HL-60 (cell line): ENCODE measurements around the gene GMCL2.

ENCODE experiments used
- DNase-seq, 2 experiments: peaks; one replicate each; pipeline ENCODE4 v3.0.0-alpha.2; 2010 to 2020; ENCODE audit warnings: low read depth in 1 of 2, low spot score in 1 of 2
- H3K27ac ChIP-seq: fragments of 250-450 bp; sonication (Bioruptor Pico); replicated peaks from 2 replicates; pipeline ENCODE4 v1.5.1; 2020; ENCODE audit warnings: mild to moderate bottlenecking, moderate library complexity
- H3K27me3 ChIP-seq: fragments of 250-450 bp; sonication (Bioruptor Pico); 2 replicates; pipeline ENCODE4 v1.5.1; 2021; ENCODE audit warnings: mild to moderate bottlenecking, moderate library complexity; ENCODE audit not compliant: insufficient read depth, poor library complexity, severe bottlenecking
- H3K4me3 ChIP-seq: replicated peaks from 2 replicates; pipeline ENCODE4 v1.5.1; 2011; ENCODE audit warnings: mild to moderate bottlenecking, control low read depth, low read length; ENCODE audit not compliant: insufficient read depth
- CTCF ChIP-seq: IDR thresholded peaks from one replicate; pipeline ENCODE4 v1.5.1; 2011; ENCODE audit warnings: low read length, control low read depth, inconsistent platforms; ENCODE audit not compliant: insufficient read depth
- GABPA ChIP-seq: IDR thresholded peaks from 2 replicates; pipeline ENCODE4 v1.6.1; 2012; ENCODE audit warnings: low read depth
- POLR2AphosphoS5 ChIP-seq: IDR thresholded peaks from 2 replicates; pipeline ENCODE4 v1.6.1; 2012; ENCODE audit warnings: low read depth
- REST ChIP-seq: IDR thresholded peaks from 2 replicates; pipeline ENCODE4 v1.6.1; 2012; ENCODE audit warnings: low read depth; ENCODE audit not compliant: insufficient replicate concordance
- SPI1 ChIP-seq: IDR thresholded peaks from 2 replicates; pipeline ENCODE4 v1.6.1; 2012; ENCODE audit warnings: low read depth, mild to moderate bottlenecking, borderline replicate concordance

GMCL2 gene

GRCh38 chr5:178216088-178216534 lies 28.9 kb upstream of the GMCL2 start:
- H3K4me3 ChIP-seq, result no peak overlapping the region
- DNase-seq, result peak in 1 of 2 experiments; percentile 72
- H3K27me3 ChIP-seq, result no peaks in the 10 kb centered on the region
- no peak; the same call in 1 of the 2 replicates for TF ChIP-seq POLR2AphosphoS5
- no peak for TF ChIP-seq REST
- TF ChIP-seq GABPA, result no peak
- no peak for TF ChIP-seq SPI1
- TF ChIP-seq CTCF, result no peak
- H3K27ac ChIP-seq, result peak overlapping the region; percentile 76

GRCh38 chr5:178215280-178216002 lies 28.3 kb upstream of the GMCL2 start:
- Histone ChIP-seq H3K27ac (peak overlapping the region; percentile 76), H3K4me3 (no peak overlapping the region), H3K27me3 (no peaks in the 10 kb centered on the region)
- DNase-seq, result peak in 1 of 2 experiments; percentile 71
- TF ChIP-seq GABPA, result no peak
- no peak for TF ChIP-seq CTCF
- peak; percentile 21 for TF ChIP-seq POLR2AphosphoS5
- TF ChIP-seq SPI1, result peak; percentile 82
- no peak for TF ChIP-seq REST

GRCh38 chr5:178214160-178214803 lies 27.1 kb upstream of the GMCL2 start:
- TF ChIP-seq POLR2AphosphoS5, result peak; percentile 25; the same call in 1 of the 2 replicates
- no peak for TF ChIP-seq CTCF
- TF ChIP-seq GABPA, result no peak
- H3K27ac ChIP-seq, result peak overlapping the region; percentile 76
- no peak for DNase-seq
- H3K27me3 ChIP-seq, result no peaks in the 10 kb centered on the region
- no peak overlapping the region for H3K4me3 ChIP-seq
